ENCODE measurements around the gene IL31. TPM values are rescaled to one million over a fixed set of nuclear protein-coding genes. Genes with fewer than 3 reads are reported as not detected.

The IL31 gene
- total and polyA plus RNA-seq, 3 donors from 2014 or later = 0.38 TPM; not detected in 2

GRCh38 chr12:122171399-122171798, 2.6 kb downstream of the IL31 start:
- H3K4me3 ChIP-seq = no peak overlapping the region
- H3K27me3 ChIP-seq = no peaks in the 10 kb centered on the region
- no peaks in the 10 kb centered on the region for H3K9me3 ChIP-seq
- no peak overlapping the region for H3K27ac ChIP-seq
- 85 to 92% methylated on average over 5 of the region's 5 CpGs for WGBS, 2 donors
- intact Hi-C loops (cut with DNase I; ENCODE audit: low total_unique reads) = no loop called here
- TF ChIP-seq POLR2A (IDR thresholded peaks at IDR 0.05) = no peak
- no peak for TF ChIP-seq CTCF (IDR thresholded peaks at IDR 0.05)
- no peaks in the 10 kb centered on the region for H3K36me3 ChIP-seq (ENCODE audit: low read depth, missing control alignments)
- no peak for DNase-seq
- no peaks in the 10 kb centered on the region for H3K4me1 ChIP-seq

GRCh38 chr12:122168492-122168891, 5.5 kb downstream of the IL31 start:
- Histone ChIP-seq H3K27ac (no peak overlapping the region), H3K4me3 (no peak overlapping the region), H3K36me3 (ENCODE audit: low read depth, missing control alignments) (no peaks in the 10 kb centered on the region), H3K27me3 (no peaks in the 10 kb centered on the region), H3K9me3 (no peaks in the 10 kb centered on the region), H3K4me1 (no peaks in the 10 kb centered on the region)
- no peak for TF ChIP-seq CTCF (IDR thresholded peaks at IDR 0.05)
- TF ChIP-seq POLR2A (IDR thresholded peaks at IDR 0.05) = no peak
- intact Hi-C loops (cut with DNase I; ENCODE audit: low total_unique reads) = no loop called here
- 90 to 91% methylated on average over 3 of the region's 3 CpGs for WGBS, 2 donors
- no peak for DNase-seq

GRCh38 chr12:122167356-122167925, 6.6 kb downstream of the IL31 start:
- H3K27ac ChIP-seq = no peak overlapping the region
- H3K27me3 ChIP-seq = no peaks in the 10 kb centered on the region
- DNase-seq = no peak
- H3K9me3 ChIP-seq = no peaks in the 10 kb centered on the region
- H3K4me3 ChIP-seq = no peak overlapping the region
- no peaks in the 10 kb centered on the region for H3K4me1 ChIP-seq
- intact Hi-C loops (cut with DNase I; ENCODE audit: low total_unique reads) = no loop called here
- H3K36me3 ChIP-seq (ENCODE audit: low read depth, missing control alignments) = no peaks in the 10 kb centered on the region
- TF ChIP-seq CTCF (IDR thresholded peaks at IDR 0.05) (no peak), POLR2A (IDR thresholded peaks at IDR 0.05) (no peak)
- 91 to 94% methylated on average over 10 of the region's 10 CpGs for WGBS, 2 donors

DNA sequence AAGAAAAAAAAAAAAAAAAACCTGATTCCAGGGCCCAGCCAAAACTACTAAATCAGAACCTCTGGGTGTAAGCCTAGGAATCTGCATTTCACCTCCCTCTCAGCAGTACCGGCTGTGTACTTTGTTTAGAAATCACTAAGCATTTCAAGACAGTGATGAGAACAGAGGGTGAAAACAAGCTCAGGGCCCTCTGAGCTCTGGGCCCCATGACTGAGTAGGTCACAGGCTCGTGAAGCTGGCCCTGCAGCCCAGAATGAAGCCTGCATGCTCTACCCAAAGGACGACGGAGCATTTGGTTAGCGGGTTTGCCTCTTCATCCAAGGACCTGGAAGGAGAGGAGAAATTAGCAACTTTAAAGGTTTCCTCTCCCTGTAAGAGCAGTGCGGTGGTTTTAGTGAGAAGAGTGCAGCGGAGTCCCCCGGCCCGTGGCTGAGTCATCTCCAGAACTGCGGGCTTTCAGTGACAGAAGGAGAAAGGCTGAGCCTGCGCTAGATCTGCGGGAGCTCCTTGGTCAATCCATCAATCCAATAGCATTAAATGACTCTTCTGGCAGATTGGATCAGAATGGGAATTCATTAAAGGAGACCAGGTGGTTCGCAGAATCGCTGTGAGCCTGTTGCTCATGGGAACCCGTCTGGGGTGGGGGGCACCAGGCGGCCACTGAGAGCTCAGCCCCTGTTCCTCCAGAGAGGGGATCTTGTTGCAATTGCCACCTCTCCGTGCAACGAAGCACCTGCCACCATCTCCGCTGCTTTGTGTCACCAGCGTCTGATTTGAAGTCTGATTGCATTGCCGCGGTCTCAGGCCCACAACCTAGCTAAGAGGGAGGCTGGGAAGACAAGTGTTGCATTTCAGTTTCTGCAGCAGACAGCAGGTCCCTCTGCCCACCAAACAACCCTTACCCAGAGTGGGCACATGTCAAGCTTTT, 7.3 kb downstream of the IL31 start:
- intact Hi-C loops (cut with DNase I; ENCODE audit: low total_unique reads) = no loop called here
- WGBS, 2 donors = 84% methylated on average over 22 of the region's 22 CpGs
- no peak for DNase-seq
- TF ChIP-seq CTCF (IDR thresholded peaks at IDR 0.05) (no peak), POLR2A (IDR thresholded peaks at IDR 0.05) (no peak)
- Histone ChIP-seq H3K4me1 (no peaks in the 10 kb centered on the region), H3K27me3 (no peaks in the 10 kb centered on the region), H3K27ac (no peak overlapping the region), H3K9me3 (no peaks in the 10 kb centered on the region), H3K4me3 (no peak overlapping the region), H3K36me3 (ENCODE audit: low read depth, missing control alignments) (no peaks in the 10 kb centered on the region)

All from testis (tissue), 3 donors.